ENCODE data around the gene OTUB2. TPM values are rescaled to one million over a fixed set of nuclear protein-coding genes. Genes with fewer than 3 reads are reported as not detected.

Gene OTUB2
- total and polyA plus RNA-seq, 2 of the 8 experiments (the other 6 are each of a cell fraction or from before 2014, with no cell fraction given), result 2.2 to 4.2 TPM

DNA sequence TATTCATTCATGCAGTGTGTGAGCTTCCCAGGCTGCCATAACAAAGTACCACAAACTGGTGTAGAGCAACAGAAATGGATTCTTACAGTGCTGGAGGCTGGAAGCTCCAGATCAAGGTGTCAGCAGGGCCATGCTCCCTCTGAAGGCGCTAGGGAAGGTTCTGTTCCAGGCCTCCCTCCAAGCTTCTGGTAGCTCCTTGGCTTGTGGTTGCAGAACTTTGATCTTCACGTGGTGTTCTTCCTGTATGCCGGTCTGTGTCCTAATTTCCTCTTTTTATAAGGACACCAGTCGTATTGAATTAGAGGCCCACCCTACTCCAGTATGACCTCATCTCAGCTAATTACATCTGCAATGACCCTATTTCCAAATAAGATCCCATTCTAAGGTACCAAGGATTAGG is 3.1 kb downstream of the OTUB2 start:
- no peak overlapping the region for H3K14ac ChIP-seq (ENCODE audit: insufficient read length)
- 86% methylated on average over 4 of the region's 4 CpGs; no CpG with 5 or more reads in 1 of the 2 experiments for WGBS, 2 experiments (ENCODE audit: extremely low coverage in 1 of 2, insufficient coverage in 1 of 2, insufficient read length in 1 of 2, insufficient replicate concordance in 2 of 2, low coverage in 1 of 2, low lambda C conversion rate in 2 of 2, missing lambda C conversion rate in 1 of 2)
- no peak overlapping the region for H3K4me2 ChIP-seq (ENCODE audit: insufficient read depth in 1 of 2, low read depth in 2 of 2, low read length in 2 of 2)
- no peaks in the 10 kb centered on the region for H4K20me1 ChIP-seq (replicated peaks in 1 of 2; ENCODE audit: control insufficient read depth in 1 of 2, insufficient read depth in 2 of 2, low read length in 2 of 2)
- H2BK120ac ChIP-seq (replicated peaks; ENCODE audit: low read depth, low read length), result no peak overlapping the region
- H2BK15ac ChIP-seq (ENCODE audit: low read length), result no peak overlapping the region
- H2AFZ ChIP-seq (ENCODE audit: low read length), result no peak overlapping the region
- no peaks in the 10 kb centered on the region for H3K79me2 ChIP-seq (ENCODE audit: control insufficient read depth in 1 of 2, insufficient read depth in 2 of 2, low read length in 2 of 2)
- H3K4me3 ChIP-seq (ENCODE audit: extremely low read depth in 1 of 4, insufficient read depth in 2 of 4, low read depth in 3 of 4, low read length in 4 of 4), result no peak overlapping the region
- DNase-seq (ENCODE audit: low read depth in 1 of 2, low spot score in 2 of 2) (no peak), FAIRE-seq (no peak)
- no peak overlapping the region for H3K23ac ChIP-seq (ENCODE audit: insufficient read length)
- ChIA-PET POLR2A (ENCODE audit: partially characterized antibody) (no interaction called here), CTCF (ENCODE audit: partially characterized antibody) (interaction anchor here (0.7 to 2.0 kb wide), 7 partner anchors 11 to 107 kb away, joined by 3 to 7 read pairs (median 3); no protein-coding TSS in a partner anchor)
- H4K91ac ChIP-seq (replicated peaks; ENCODE audit: insufficient read length, low read length), result no peak overlapping the region
- H3K27ac ChIP-seq (ENCODE audit: low read depth, low read length), result no peak overlapping the region
- no peak overlapping the region for H3K56ac ChIP-seq (replicated peaks; ENCODE audit: insufficient read length, low read depth, low read length)
- H3K23me2 ChIP-seq (ENCODE audit: low read depth, low read length), result peaks cover 5% of the 10 kb centered on the region; the same call in 1 of the 2 replicates
- peaks cover 2 to 6% (median 3%) of the 10 kb centered on the region in 4 experiments; a peak in 4 of 7 replicates for H3K4me1 ChIP-seq (replicated peaks in 1 of 4; ENCODE audit: control insufficient read depth in 3 of 4, insufficient read depth in 4 of 4, low read length in 3 of 4)
- peaks cover 3% of the 10 kb centered on the region for H3K79me1 ChIP-seq (ENCODE audit: low read depth, low read length)
- H3K9me3 ChIP-seq (ENCODE audit: insufficient read depth in 2 of 2, low read depth in 1 of 2, low read length in 1 of 2), result no peaks in the 10 kb centered on the region
- no peak overlapping the region for H3K9ac ChIP-seq (replicated peaks in 1 of 4; ENCODE audit: extremely low read depth in 1 of 4, low read depth in 3 of 4, low read length in 3 of 4)
- H4K5ac ChIP-seq (ENCODE audit: insufficient read length, low read depth, low read length), result no peak overlapping the region
- no peak overlapping the region for H2BK20ac ChIP-seq (ENCODE audit: low read length)
- no peak overlapping the region for H2AK5ac ChIP-seq (ENCODE audit: low read depth, low read length)
- no peaks in the 10 kb centered on the region for H3K36me3 ChIP-seq (ENCODE audit: control insufficient read depth in 2 of 4, insufficient read depth in 4 of 4, low read length in 3 of 4)
- H4K8ac ChIP-seq (ENCODE audit: extremely low read depth, insufficient read depth, low read length), result no peak overlapping the region
- H3K27me3 ChIP-seq (replicated peaks in 1 of 4; ENCODE audit: control insufficient read depth in 3 of 4, extremely low read depth in 1 of 4, insufficient read depth in 3 of 4, low read length in 3 of 4), result peaks cover 0 to 3% (median 3%) of the 10 kb centered on the region in 4 experiments; a peak in 2 of 7 replicates
- H2BK12ac ChIP-seq (ENCODE audit: low read depth, low read length), result no peak overlapping the region
- H2BK5ac ChIP-seq (ENCODE audit: low read depth, low read length), result no peak overlapping the region
- H3K18ac ChIP-seq (ENCODE audit: extremely low read depth, low read length), result no peak overlapping the region
- H3K4ac ChIP-seq (replicated peaks; ENCODE audit: insufficient read length, low read depth, low read length), result no peak overlapping the region
- TF ChIP-seq CTBP2 (IDR thresholded peaks at IDR 0.05; ENCODE audit: borderline replicate concordance, insufficient read depth, insufficient read length, low read length) (no peak), SIX5 (IDR thresholded peaks at IDR 0.05; ENCODE audit: low read depth, low read length) (no peak), SP2 (IDR thresholded peaks at IDR 0.05; ENCODE audit: low read length) (no peak), RXRA (IDR thresholded peaks at IDR 0.05; ENCODE audit: insufficient read depth, low read depth, low read length) (no peak), BACH1 (IDR thresholded peaks at IDR 0.05; ENCODE audit: low read length) (no peak), NANOG (IDR thresholded peaks at IDR 0.05; ENCODE audit: insufficient read depth, low read depth, low read length, poor library complexity, severe bottlenecking) (no peak), CBX8 (IDR thresholded peaks at IDR 0.05; ENCODE audit: borderline replicate concordance, low read depth, low read length) (no peak), SUZ12 (IDR thresholded peaks at IDR 0.05; ENCODE audit: low read length) (no peak), SP4 (IDR thresholded peaks at IDR 0.05; ENCODE audit: low read length) (no peak), KDM5A (IDR thresholded peaks at IDR 0.05; ENCODE audit: low read length) (no peak)
- TF ChIP-seq, protein P1, sequence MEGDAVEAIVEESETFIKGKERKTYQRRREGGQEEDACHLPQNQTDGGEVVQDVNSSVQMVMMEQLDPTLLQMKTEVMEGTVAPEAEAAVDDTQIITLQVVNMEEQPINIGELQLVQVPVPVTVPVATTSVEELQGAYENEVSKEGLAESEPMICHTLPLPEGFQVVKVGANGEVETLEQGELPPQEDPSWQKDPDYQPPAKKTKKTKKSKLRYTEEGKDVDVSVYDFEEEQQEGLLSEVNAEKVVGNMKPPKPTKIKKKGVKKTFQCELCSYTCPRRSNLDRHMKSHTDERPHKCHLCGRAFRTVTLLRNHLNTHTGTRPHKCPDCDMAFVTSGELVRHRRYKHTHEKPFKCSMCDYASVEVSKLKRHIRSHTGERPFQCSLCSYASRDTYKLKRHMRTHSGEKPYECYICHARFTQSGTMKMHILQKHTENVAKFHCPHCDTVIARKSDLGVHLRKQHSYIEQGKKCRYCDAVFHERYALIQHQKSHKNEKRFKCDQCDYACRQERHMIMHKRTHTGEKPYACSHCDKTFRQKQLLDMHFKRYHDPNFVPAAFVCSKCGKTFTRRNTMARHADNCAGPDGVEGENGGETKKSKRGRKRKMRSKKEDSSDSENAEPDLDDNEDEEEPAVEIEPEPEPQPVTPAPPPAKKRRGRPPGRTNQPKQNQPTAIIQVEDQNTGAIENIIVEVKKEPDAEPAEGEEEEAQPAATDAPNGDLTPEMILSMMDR (IDR thresholded peaks at IDR 0.05; ENCODE audit: control extremely low read depth in 1 of 3, insufficient read depth in 1 of 3, low read depth in 1 of 3, low read length in 3 of 3), result no peak

Measured in H1 (cell line).